H1 (cell line): Measurements from ENCODE around the gene DNAJB14. TPM values are rescaled to one million over a fixed set of nuclear protein-coding genes. Genes with fewer than 3 reads are reported as not detected.

Experiments
- JUN ChIP-seq: IDR thresholded peaks from 2 replicates; pipeline ENCODE4 v1.6.1; 2011; ENCODE audit warnings: low read depth, mild to moderate bottlenecking, improper control_type of control experiment, low read length
- KDM5A ChIP-seq: fragments of 200-600 bp; IDR thresholded peaks from 2 replicates; pipeline ENCODE4 v1.7.1; 2012; ENCODE audit warnings: mild to moderate bottlenecking, low read length, inconsistent platforms, mixed read lengths
- NRF1 ChIP-seq: IDR thresholded peaks from 2 replicates; pipeline ENCODE4 v1.6.1; 2011; ENCODE audit warnings: mild to moderate bottlenecking, low read depth, low read length, improper control_type of control experiment
- RFX5 ChIP-seq: IDR thresholded peaks from 2 replicates; pipeline ENCODE4 v1.6.1; 2011; ENCODE audit warnings: low read depth, low read length, improper control_type of control experiment, borderline replicate concordance
- SP4 ChIP-seq: IDR thresholded peaks from 2 replicates; pipeline ENCODE4 v1.6.1; 2012; ENCODE audit warnings: low read length, inconsistent platforms
- SRF ChIP-seq: IDR thresholded peaks from 2 replicates; pipeline ENCODE4 v1.6.1; 2011; ENCODE audit warnings: mild to moderate bottlenecking, low read depth, low read length, moderate library complexity
- TBP ChIP-seq: IDR thresholded peaks from 2 replicates; pipeline ENCODE4 v1.6.1; 2011; ENCODE audit warnings: low read depth, low read length, improper control_type of control experiment
- polyA plus RNA-seq, 7 experiments: library from polyadenylated mRNA; depleted of rRNA in 3 of 7; stranded (reverse) in 5 of 7; unstranded in 2 of 7; fragments of >200 nt in 5 of 7; fragments of 200-250 nt in 2 of 7; gene quantifications; 1 replicate in 5 of 7; 2 replicates in 1 of 7; 4 replicates in 1 of 7; pipeline versions ENCODE4 v1.2.1 to v1.2.3, GENCODE V29; 2011 to 2013; ENCODE audit warnings: missing spikeins in 2 of 7, mixed read lengths in 2 of 7
- total RNA-seq: library from RNA; stranded (reverse); fragmentation: NEBNext Ultra II Directional; extraction: Animal tissue kit (Norgen Biotek cat#: 25700); gene quantifications from 2 replicates; pipeline ENCODE4 v1.2.1, GENCODE V29; 2021
- TF ChIP-seq, protein P1 (sequence below), 3 experiments: IDR thresholded peaks; 1 replicate in 2 of 3; 2 replicates in 1 of 3; pipeline versions ENCODE4 v1.5.1 to v1.6.1; 2011; ENCODE audit warnings: low read length in 3 of 3, mild to moderate bottlenecking in 3 of 3, inconsistent platforms in 2 of 3, low read depth in 1 of 3, moderate library complexity in 1 of 3; ENCODE audit not compliant: insufficient read depth in 1 of 3; ENCODE audit errors: control extremely low read depth in 1 of 3
- TF ChIP-seq, protein P2 (sequence below): IDR thresholded peaks from 2 replicates; pipeline ENCODE4 v1.6.1; 2012; ENCODE audit warnings: inconsistent platforms

The DNAJB14 gene
- total and polyA plus RNA-seq, 2 of the 8 experiments (the other 6 are each of a cell fraction or from before 2014, with no cell fraction given) = 3.4 to 35.4 TPM

- TF ChIP-seq, protein P1, sequence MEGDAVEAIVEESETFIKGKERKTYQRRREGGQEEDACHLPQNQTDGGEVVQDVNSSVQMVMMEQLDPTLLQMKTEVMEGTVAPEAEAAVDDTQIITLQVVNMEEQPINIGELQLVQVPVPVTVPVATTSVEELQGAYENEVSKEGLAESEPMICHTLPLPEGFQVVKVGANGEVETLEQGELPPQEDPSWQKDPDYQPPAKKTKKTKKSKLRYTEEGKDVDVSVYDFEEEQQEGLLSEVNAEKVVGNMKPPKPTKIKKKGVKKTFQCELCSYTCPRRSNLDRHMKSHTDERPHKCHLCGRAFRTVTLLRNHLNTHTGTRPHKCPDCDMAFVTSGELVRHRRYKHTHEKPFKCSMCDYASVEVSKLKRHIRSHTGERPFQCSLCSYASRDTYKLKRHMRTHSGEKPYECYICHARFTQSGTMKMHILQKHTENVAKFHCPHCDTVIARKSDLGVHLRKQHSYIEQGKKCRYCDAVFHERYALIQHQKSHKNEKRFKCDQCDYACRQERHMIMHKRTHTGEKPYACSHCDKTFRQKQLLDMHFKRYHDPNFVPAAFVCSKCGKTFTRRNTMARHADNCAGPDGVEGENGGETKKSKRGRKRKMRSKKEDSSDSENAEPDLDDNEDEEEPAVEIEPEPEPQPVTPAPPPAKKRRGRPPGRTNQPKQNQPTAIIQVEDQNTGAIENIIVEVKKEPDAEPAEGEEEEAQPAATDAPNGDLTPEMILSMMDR (IDR thresholded peaks at IDR 0.05; ENCODE audit: control extremely low read depth in 1 of 3, insufficient read depth in 1 of 3, low read depth in 1 of 3, low read length in 3 of 3) = no peak
- TF ChIP-seq SP4 (no peak), RFX5 (no peak), NRF1 (no peak), KDM5A (no peak), SRF (no peak), JUN (no peak), TBP (no peak)
- TF ChIP-seq, protein P2, sequence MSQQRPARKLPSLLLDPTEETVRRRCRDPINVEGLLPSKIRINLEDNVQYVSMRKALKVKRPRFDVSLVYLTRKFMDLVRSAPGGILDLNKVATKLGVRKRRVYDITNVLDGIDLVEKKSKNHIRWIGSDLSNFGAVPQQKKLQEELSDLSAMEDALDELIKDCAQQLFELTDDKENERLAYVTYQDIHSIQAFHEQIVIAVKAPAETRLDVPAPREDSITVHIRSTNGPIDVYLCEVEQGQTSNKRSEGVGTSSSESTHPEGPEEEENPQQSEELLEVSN = no peak
- TF ChIP-seq, all 59 proteins: peak for 0
These were observed 60.3 kb downstream of the DNAJB14 start (continued) for GRCh38 chr4:99886146-99886545.
